HG02943 (cell line): ENCODE data around the gene AQP9.
"Not testable (repeated sequence)": the region's sequence is repeated elsewhere in the genome, so short reads cannot be mapped to it uniquely, and the experiment has no call there.

Experiments used
- ATAC-seq: cut with Tn5 transposase; IDR thresholded peaks from one replicate; pipeline ENCODE4 v1.9.1; 2021; ENCODE audit warnings: mild to moderate bottlenecking, low read depth, moderate library complexity; ENCODE audit not compliant: unreplicated experiment

The AQP9 gene, protein sequence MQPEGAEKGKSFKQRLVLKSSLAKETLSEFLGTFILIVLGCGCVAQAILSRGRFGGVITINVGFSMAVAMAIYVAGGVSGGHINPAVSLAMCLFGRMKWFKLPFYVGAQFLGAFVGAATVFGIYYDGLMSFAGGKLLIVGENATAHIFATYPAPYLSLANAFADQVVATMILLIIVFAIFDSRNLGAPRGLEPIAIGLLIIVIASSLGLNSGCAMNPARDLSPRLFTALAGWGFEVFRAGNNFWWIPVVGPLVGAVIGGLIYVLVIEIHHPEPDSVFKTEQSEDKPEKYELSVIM

DNA sequence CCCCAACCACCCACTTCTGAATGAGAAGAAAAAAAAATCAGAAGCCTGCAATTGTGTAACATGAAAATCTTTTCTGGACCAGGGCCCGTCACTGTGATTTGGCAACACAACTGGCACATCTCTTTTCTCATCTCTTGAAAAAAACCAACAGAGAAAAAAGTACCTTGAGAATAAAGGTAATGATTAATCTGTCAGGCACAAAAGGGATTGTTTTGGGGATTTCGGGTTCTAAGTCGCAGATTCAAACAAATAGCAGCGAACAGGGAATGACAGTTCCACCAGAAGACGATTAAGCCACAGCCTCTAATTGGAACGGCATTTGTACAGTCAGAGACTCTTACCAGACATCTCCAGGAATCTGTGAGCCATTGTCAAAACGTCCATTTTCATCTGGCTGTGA lies at the start of gene AQP9:
AQP9 (plus strand) TSS at position 276 of the 400 bp plus-strand sequence. CDS start 185 bp downstream, outside the sequence.
- ATAC-seq: no peak

GRCh38 chr15:58095415-58095814 lies 42.8 kb upstream of the AQP9 start:
- no peak for ATAC-seq

DNA sequence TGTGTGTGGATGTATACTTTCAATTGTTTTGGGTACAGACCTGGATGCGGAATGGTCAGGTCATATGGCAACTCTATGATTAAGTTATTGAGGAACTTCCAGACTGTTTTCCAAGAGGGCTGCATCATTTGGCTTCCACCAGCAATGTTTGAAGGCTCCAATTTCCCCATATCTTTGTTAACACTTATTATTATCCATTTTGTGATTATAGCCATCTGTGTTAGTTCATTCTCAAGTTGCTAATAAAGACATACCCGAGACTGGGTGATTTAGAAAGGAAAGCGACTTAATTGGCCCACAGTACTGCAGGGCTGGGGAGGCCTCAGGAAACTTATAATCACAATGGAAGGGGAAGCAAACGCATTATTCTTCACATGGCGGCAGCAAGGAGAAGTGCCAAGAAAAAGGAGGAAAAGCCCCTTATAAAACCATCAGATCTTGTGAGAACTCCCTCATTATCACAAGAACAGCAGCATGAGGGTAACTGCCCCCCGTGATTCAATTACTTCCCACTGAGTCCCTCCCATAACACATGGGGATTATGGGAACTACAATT lies 41.6 kb upstream of the AQP9 start:
- ATAC-seq: no peak

GRCh38 chr15:58103482-58103881 lies 34.7 kb upstream of the AQP9 start:
- no peak for ATAC-seq

DNA sequence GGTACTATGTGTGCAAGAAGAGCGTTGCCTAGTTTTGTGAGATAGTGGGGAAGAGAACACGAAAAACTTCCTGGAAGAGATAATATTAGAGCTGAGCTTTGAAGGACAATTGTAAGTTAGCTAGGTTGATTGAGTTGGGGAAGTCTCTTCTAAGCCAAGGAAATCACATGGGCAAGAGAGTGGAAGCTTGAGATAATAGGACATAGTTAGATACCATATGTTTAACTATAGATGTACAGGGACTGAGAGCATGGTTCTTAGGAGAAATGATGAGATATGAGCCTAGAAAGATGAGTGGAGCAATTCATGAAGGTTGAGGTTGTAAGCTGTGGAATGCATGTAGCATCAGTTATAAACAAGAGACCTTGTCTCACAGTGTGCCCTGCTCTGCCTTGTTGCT lies 30.1 kb upstream of the AQP9 start:
- no peak for ATAC-seq

GRCh38 chr15:58109419-58109818 lies 28.8 kb upstream of the AQP9 start:
- no peak for ATAC-seq

DNA sequence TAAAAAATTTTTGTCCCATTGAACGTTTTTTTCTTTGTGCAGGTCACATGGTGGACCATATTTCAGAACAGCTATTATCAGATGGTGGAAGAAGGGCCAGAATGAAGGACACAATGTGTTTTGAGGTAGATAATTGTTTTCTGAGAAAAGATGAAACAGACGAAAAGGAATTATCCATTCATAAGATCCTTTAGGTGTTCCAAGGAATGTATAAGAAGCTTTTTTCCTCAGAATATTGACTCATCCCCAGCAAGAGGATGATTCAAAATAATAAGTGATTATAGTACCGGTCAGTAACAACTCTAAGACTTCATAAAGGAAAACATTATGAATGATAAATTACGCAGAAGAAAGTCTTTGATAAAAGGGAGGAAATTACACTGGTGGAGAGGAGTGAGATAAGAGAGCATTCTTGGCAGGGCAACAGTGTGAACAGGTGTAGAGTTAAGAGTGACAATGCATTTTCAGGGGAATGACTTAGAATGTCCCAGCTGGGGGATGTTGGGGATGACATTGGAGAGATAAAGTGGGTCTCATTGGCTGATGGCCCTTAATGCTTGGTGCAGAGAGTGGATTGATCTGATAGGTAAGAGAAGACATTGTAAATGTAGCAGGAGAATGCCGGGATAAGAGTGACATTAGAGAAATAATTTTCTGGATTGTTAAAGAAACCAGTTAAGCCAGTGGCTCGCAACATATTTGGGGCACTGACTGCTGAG lies 27.0 kb upstream of the AQP9 start:
- no peak for ATAC-seq

GRCh38 chr15:58111718-58112104 lies 26.5 kb upstream of the AQP9 start:
- ATAC-seq: no peak

DNA sequence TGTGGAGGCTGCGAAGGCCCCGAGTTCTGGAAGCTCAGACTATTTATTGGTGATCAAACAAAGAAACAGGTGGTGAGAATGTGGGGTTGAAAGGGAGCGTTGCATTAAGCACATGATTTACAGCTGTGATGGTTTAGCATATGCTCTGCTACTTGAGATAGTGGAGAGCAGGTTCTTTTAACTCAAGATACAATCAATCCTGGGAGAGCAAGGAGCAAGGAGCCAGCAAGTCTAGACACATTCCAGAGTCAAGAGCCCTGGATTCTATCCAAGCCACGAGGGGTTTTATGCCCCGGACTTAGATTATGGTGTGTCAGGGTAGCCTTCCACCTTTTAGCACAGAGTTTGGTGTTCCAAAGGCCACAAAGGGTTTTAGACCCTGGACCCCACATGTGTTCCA lies 24.8 kb upstream of the AQP9 start:
- not testable (repeated sequence) for ATAC-seq

DNA sequence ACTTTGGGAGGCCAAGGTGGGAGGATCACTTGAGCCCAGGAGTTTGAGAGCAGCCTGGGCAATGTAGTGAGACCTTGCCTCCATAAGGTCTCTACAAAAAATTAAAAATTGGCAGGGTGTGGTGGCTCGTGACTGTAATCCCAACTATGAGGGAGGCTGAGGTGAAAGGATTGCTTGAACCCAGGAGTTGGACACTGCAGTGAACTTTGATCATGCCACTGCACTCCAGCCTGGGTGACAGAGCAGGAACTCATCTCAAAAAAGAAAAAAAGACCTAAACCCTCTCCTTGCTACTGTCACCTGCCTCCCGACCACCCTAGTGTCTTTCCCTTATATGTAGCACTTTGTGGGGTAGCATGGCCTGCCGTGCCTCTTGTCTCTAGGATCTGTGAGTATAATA lies 23.8 kb upstream of the AQP9 start:
- no peak for ATAC-seq

DNA sequence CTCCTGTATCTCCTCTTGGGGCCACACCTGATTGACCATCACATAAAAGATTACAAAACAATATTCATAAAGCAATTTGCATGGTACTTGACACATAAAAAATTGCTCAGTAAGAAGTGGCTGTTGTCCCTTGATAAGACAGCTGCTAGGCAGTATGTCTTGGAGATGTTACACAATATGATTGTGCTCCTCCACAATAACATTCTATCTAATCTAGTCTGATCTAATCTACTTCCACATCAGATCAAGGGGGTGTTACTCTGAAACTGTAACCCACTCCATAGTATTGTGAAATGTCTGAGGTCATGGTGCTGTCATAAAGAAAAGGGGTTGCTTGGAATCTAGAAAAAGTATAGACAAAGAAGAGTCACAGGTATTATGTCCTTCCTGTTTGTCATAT lies 23.4 kb upstream of the AQP9 start:
- no peak for ATAC-seq

DNA sequence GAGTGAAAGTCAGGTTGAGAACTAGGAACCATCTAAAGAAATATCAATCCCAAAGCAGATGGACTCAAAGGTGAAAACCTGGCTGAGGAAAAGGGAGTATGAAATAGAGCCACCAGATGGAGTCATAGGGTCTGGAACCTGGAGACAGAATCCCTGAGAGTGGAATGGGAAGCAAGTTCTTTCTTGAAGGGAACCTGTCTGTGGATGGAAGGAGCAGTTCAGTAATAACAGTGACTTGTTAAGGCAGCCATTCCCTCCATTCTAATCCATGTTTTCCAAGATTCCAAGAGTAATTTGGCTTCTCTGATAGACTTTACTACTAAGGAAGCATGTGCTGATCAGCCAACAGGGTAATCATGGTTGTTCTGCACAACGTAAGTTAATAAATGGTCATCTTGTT lies 22.5 kb upstream of the AQP9 start:
- ATAC-seq: no peak

DNA sequence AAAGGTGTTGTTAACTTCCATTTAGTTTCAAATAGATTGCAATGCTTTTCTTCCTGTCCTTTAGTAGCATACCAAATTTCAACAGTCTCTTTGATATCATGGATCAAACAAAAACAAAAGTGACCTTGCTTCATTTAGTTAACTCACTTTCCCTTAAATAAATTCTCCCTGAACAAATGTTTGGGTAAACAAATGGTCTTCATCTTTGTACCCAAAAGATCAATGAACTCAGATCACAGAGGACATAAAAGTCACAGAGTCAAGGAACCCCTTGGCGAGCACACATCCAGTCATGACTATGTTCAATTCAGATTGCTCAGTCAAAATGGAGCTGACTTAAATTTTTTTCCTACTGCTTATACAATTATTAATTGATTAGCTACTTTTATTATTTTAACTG lies 20.6 kb upstream of the AQP9 start:
- no peak for ATAC-seq

GRCh38 chr15:58118272-58118671 lies 19.9 kb upstream of the AQP9 start:
- no peak for ATAC-seq

DNA sequence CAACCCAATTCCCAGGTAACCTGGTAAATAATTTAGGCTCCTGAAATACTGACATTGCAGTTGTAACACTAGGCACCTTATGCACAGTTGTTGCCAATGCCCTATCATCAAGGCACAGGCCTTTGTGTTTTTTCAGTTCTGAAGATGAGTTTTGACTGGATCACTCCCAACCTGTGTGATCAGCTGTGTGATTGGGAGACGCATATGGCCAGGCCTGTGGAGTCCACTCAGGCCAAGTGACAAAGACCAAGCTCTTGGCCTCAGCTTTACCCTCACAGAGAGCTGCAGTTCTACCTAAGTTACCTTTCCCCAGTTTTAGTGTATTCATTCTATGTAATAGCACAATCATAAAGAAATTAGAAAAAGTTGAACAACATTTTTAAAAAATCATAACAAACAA lies 19.2 kb upstream of the AQP9 start:
- no peak for ATAC-seq

- no peak for ATAC-seq
These were observed 13.6 kb upstream of the AQP9 start for GRCh38 chr15:58124585-58124984.

GRCh38 chr15:58125333-58125732 lies 12.8 kb upstream of the AQP9 start:
- no peak for ATAC-seq

GRCh38 chr15:58134886-58135285 lies 3.3 kb upstream of the AQP9 start:
- ATAC-seq: no peak

DNA sequence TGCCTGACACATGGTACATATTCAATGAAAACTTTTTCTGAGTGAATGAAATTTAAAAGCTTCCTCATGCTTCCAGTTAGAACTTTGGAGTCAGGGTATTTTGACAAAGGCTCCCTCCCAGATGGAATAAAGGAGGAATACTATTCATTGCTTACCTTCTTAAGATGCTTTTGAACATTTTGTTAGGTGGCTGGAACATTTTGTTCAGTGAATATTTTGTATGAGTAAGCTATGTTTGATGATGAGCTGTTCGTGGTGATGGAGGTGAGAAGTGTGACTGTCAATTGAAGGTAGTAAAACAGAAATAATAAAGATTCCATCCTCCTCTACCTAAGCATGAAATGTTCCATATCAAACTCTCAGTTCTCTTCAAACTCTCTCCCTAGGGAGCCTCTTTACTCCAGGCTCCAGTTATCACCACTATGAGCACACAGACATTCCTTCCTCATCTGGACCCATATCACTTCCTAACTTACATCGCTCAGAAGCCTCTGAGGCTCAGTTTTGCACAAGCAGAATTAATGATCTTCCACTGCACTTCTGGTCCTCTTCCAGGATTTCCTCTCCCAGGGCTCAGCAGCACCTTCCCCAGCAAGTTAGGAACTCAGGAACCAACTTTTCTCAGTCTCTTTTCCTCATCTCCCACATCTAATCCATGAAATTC lies 2.5 kb upstream of the AQP9 start:
- no peak for ATAC-seq

DNA sequence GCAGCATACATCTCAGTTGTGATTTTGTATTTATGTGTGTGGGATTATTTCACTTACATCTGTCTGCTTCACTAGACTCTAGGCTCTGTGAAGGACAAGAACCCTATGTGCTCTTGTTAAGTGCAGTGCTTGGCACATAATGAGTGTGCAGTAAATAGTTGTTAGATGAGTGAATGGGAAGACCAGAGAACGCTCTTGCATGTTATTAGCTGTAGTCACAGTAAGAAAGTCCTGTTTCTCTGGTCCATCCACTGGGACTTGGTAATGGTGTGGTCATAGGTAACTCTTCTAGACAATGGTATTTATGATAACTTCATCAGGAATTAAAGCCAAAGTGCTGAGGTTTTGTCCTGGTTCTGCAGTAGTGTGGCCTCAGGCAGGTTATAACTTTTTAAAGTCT lies 1.4 kb upstream of the AQP9 start:
- no peak for ATAC-seq

- ATAC-seq: no peak
These were observed 495 bp upstream of the AQP9 start for GRCh38 chr15:58137686-58138085.
